CD14-positive monocyte (primary cell): ENCODE data around the gene FRZB. TPM values are rescaled to one million over a fixed set of nuclear protein-coding genes. Genes with fewer than 3 reads are reported as not detected.

Experiments
- DNase-seq, 3 donors: peaks; one replicate each; pipeline ENCODE4 v3.0.0-alpha.2; 2011 to 2022
- H2AFZ ChIP-seq: 2 replicates; pipeline ENCODE4 v1.6.0; 2012; ENCODE audit warnings: mild to moderate bottlenecking, low read depth, low read length, inconsistent platforms; ENCODE audit not compliant: insufficient read depth, poor library complexity, severe bottlenecking
- H3K27ac ChIP-seq, 2 donors: 1 replicate in 1 of 2; 2 replicates in 1 of 2; pipeline ENCODE4 v1.5.1; 2012 to 2013; ENCODE audit warnings: low read length in 2 of 2, control low read depth in 1 of 2, inconsistent platforms in 1 of 2, low read depth in 1 of 2, mild to moderate bottlenecking in 1 of 2
- H3K27me3 ChIP-seq, 2 donors: one replicate each; pipeline versions ENCODE4 v1.6.0 to v1.6.1; 2011 to 2013; ENCODE audit warnings: low read length in 2 of 2; ENCODE audit not compliant: control insufficient read depth in 2 of 2, insufficient read depth in 2 of 2
- H3K36me3 ChIP-seq, 2 donors: replicated peaks in 1 of 2; 1 replicate in 1 of 2; 2 replicates in 1 of 2; pipeline versions ENCODE4 v1.5.1 to v1.6.1; 2012 to 2013; ENCODE audit warnings: low read length in 2 of 2, control low read depth in 1 of 2, inconsistent platforms in 1 of 2, mild to moderate bottlenecking in 1 of 2; ENCODE audit not compliant: insufficient read depth in 2 of 2, control insufficient read depth in 1 of 2
- H3K4me1 ChIP-seq, 2 donors: 1 replicate in 1 of 2; 2 replicates in 1 of 2; pipeline versions ENCODE4 v1.5.1 to v1.6.1; 2012 to 2013; ENCODE audit warnings: low read length in 2 of 2, control low read depth in 1 of 2, inconsistent platforms in 1 of 2, mild to moderate bottlenecking in 1 of 2, moderate library complexity in 1 of 2; ENCODE audit not compliant: insufficient read depth in 2 of 2, control insufficient read depth in 1 of 2
- H3K4me2 ChIP-seq: replicated peaks from 2 replicates; pipeline ENCODE3; 2012; ENCODE audit warnings: low read length, moderate library complexity, mild to moderate bottlenecking; ENCODE audit not compliant: poor library complexity, severe bottlenecking; ENCODE audit errors: extremely low read depth
- H3K4me3 ChIP-seq, 3 experiments: fragments of 200-600 bp in 1 of 3; sonication (generic) in 1 of 3; replicated peaks in 1 of 3; 1 replicate in 2 of 3; 2 replicates in 1 of 3; pipeline ENCODE4 v1.5.1; 2011 to 2013; ENCODE audit warnings: low read length in 3 of 3, mild to moderate bottlenecking in 3 of 3, control low read depth in 2 of 3, low read depth in 2 of 3, inconsistent platforms in 1 of 3, moderate library complexity in 1 of 3
- H3K79me2 ChIP-seq: 2 replicates; pipeline ENCODE4 v1.6.0; 2012; ENCODE audit warnings: mild to moderate bottlenecking, control low read depth, inconsistent platforms, low read length, moderate library complexity; ENCODE audit not compliant: insufficient read depth
- H3K9ac ChIP-seq: 2 replicates; pipeline ENCODE4 v1.6.0; 2017; ENCODE audit warnings: low read length, mild to moderate bottlenecking; ENCODE audit not compliant: insufficient read depth, poor library complexity, severe bottlenecking
- H3K9me3 ChIP-seq, 2 donors: replicated peaks in 1 of 2; 1 replicate in 1 of 2; 2 replicates in 1 of 2; pipeline versions ENCODE4 v1.5.1 to v1.6.1; 2012 to 2013; ENCODE audit warnings: low read length in 2 of 2, control low read depth in 1 of 2; ENCODE audit not compliant: control insufficient read depth in 1 of 2, insufficient read depth in 1 of 2
- H4K20me1 ChIP-seq: 2 replicates; pipeline ENCODE4 v1.6.0; 2012; ENCODE audit warnings: mild to moderate bottlenecking, low read length, control low read depth, moderate library complexity; ENCODE audit not compliant: insufficient read depth
- H3K27ac Mint-ChIP-seq, 7 donors: one replicate each; pipeline ENCODE4 v1.8.0; 2020; ENCODE audit warnings: mild to moderate bottlenecking in 7 of 7, mixed read lengths in 7 of 7, moderate library complexity in 6 of 7, inconsistent platforms in 2 of 7
- H3K27me3 Mint-ChIP-seq, 3 donors: one replicate each; pipeline ENCODE4 v1.8.0; 2021 to 2022; ENCODE audit warnings: low read depth in 3 of 3, mild to moderate bottlenecking in 3 of 3, mixed read lengths in 3 of 3, moderate library complexity in 3 of 3, inconsistent platforms in 1 of 3
- H3K36me3 Mint-ChIP-seq, 2 donors: one replicate each; pipeline ENCODE4 v1.8.0; 2020; ENCODE audit warnings: mixed read lengths in 2 of 2, inconsistent platforms in 1 of 2, mild to moderate bottlenecking in 1 of 2
- H3K4me1 Mint-ChIP-seq: one replicate; pipeline ENCODE4 v1.8.0; 2020; ENCODE audit warnings: mild to moderate bottlenecking, mixed read lengths
- H3K4me3 Mint-ChIP-seq, 2 donors: one replicate each; pipeline ENCODE4 v1.8.0; 2020; ENCODE audit warnings: mild to moderate bottlenecking in 2 of 2, mixed read lengths in 2 of 2, moderate library complexity in 1 of 2
- H3K9me3 Mint-ChIP-seq, 7 donors: one replicate each; pipeline ENCODE4 v1.8.0; 2020 to 2022; ENCODE audit warnings: mixed read lengths in 7 of 7, mild to moderate bottlenecking in 6 of 7, moderate library complexity in 6 of 7, inconsistent platforms in 2 of 7
- CTCF ChIP-seq: fragments of 200-600 bp; IDR thresholded peaks from one replicate; pipeline ENCODE4 v1.8.0; 2022; ENCODE audit warnings: antibody characterized with exemption, mild to moderate bottlenecking
- WGBS: methylation state at CpG from one replicate; pipeline ENCODE4 v1.1.5; 2013; ENCODE audit warnings: missing lambda C conversion rate; ENCODE audit not compliant: insufficient coverage; 5-methylcytosine and 5-hydroxymethylcytosine counted together
- intact Hi-C, 2 donors: fragments of 100-400 bp; cut with micrococcal nuclease; formaldehyde crosslinking; loops; one replicate each; pipeline versions ENCODE4 v1.15.0 to v1.15.1; 2023
- polyA plus RNA-seq, 3 donors: library from polyadenylated mRNA; depleted of rRNA in 1 of 3; unstranded in 2 of 3; stranded (reverse) in 1 of 3; fragments of 300-500 nt in 2 of 3; fragments of >200 nt in 1 of 3; fragmentation: Illumina TruSeq in 2 of 3; gene quantifications; 1 replicate in 2 of 3; 2 replicates in 1 of 3; pipeline ENCODE4 v1.2.3, GENCODE V29; 2012 to 2021

The FRZB gene
- polyA plus RNA-seq, 3 donors = not detected

- no peak for DNase-seq
- Histone ChIP-seq H3K4me1 (no peaks in the 10 kb centered on the region), H3K36me3 (no peaks in the 10 kb centered on the region), H3K79me2 (no peaks in the 10 kb centered on the region), H4K20me1 (no peaks in the 10 kb centered on the region), H3K4me3 (no peak overlapping the region), H2AFZ (no peak overlapping the region), H3K27ac (no peak overlapping the region), H3K9ac (no peak overlapping the region), H3K27me3 (peaks cover 30% of the 10 kb centered on the region in 2 donors), H3K4me2 (no peak overlapping the region), H3K9me3 (peaks cover 3 to 13% of the 10 kb centered on the region in 2 donors)
- no peak overlapping the region for H3K4me3 Mint-ChIP-seq
- 92% methylated on average over 2 of the region's 5 CpGs for WGBS
- peaks cover 0 to 2% of the 10 kb centered on the region in 2 donors for H3K36me3 Mint-ChIP-seq
- H3K4me1 Mint-ChIP-seq = peaks cover 6% of the 10 kb centered on the region
- intact Hi-C loops = no loop called here
- H3K27ac Mint-ChIP-seq = no peak overlapping the region
- no peak for TF ChIP-seq CTCF
- H3K27me3 Mint-ChIP-seq = peaks cover 30 to 33% (median 32%) of the 10 kb centered on the region in 3 donors
- H3K9me3 Mint-ChIP-seq = peaks cover 0 to 13% (median 5%) of the 10 kb centered on the region in 7 donors
Measured at GRCh38 chr2:182862091-182862490, 4.3 kb downstream of the FRZB start.

GRCh38 chr2:182860858-182861257 is 5.6 kb downstream of the FRZB start:
- WGBS = no CpG with 5 or more reads among the region's 2 CpGs

More at GRCh38 chr2:182860858-182861257, 5.6 kb downstream of the FRZB start:
- Mint-ChIP-seq H3K4me3 (no peak overlapping the region), H3K36me3 (peaks cover 0 to 2% of the 10 kb centered on the region in 2 donors), H3K27ac (no peak overlapping the region), H3K27me3 (peaks cover 19 to 21% (median 20%) of the 10 kb centered on the region in 3 donors), H3K4me1 (no peaks in the 10 kb centered on the region), H3K9me3 (peaks cover 0 to 9% (median 1%) of the 10 kb centered on the region in 7 donors)
- Histone ChIP-seq H3K27ac (no peak overlapping the region), H3K4me1 (no peaks in the 10 kb centered on the region), H2AFZ (no peak overlapping the region), H4K20me1 (no peaks in the 10 kb centered on the region), H3K27me3 (peaks cover 18 to 20% of the 10 kb centered on the region in 2 donors), H3K9ac (no peak overlapping the region), H3K9me3 (peaks cover under 1 to 3% of the 10 kb centered on the region in 2 donors), H3K4me2 (no peak overlapping the region), H3K36me3 (no peaks in the 10 kb centered on the region), H3K79me2 (no peaks in the 10 kb centered on the region), H3K4me3 (no peak overlapping the region)
- DNase-seq = no peak
- TF ChIP-seq CTCF = no peak
- intact Hi-C loops = no loop called here
